HG02759 (cell line): ENCODE data around the gene BBOF1.
"Not testable (repeated sequence)": the region's sequence is repeated elsewhere in the genome, so short reads cannot be mapped to it uniquely, and the experiment has no call there.

ENCODE experiments used
- ATAC-seq: cut with Tn5 transposase; IDR thresholded peaks from one replicate; pipeline ENCODE4 v1.9.1; 2021; ENCODE audit warnings: mild to moderate bottlenecking, moderate library complexity; ENCODE audit not compliant: unreplicated experiment

The BBOF1 gene

GRCh38 chr14:74018586-74019407 is at the start of gene BBOF1, which contains the start of gene ENTPD5:
TSS of gene BBOF1 (plus strand) at chr14:74019349. CDS start at chr14:74019479, 130 bp downstream.
TSS of gene ENTPD5 (minus strand) at chr14:74019288. CDS start at chr14:73988102, 31,186 bp downstream.
- ATAC-seq: peak; percentile 95

- ATAC-seq: no peak
Measured at GRCh38 chr14:73973497-73973896, 45.7 kb upstream of the BBOF1 start.

GRCh38 chr14:73976125-73976524 is 43.0 kb upstream of the BBOF1 start:
- ATAC-seq: no peak

GRCh38 chr14:73977896-73978295 is 41.3 kb upstream of the BBOF1 start:
- no peak for ATAC-seq

- no peak for ATAC-seq
Measured at GRCh38 chr14:73988065-73988464, 31.1 kb upstream of the BBOF1 start.

- not testable (repeated sequence) for ATAC-seq
Measured at GRCh38 chr14:73988656-73989055, 30.5 kb upstream of the BBOF1 start.

GRCh38 chr14:73991092-73991491 is 28.1 kb upstream of the BBOF1 start:
- no peak for ATAC-seq

- not testable (repeated sequence) for ATAC-seq
Measured at GRCh38 chr14:73994926-73995325, 24.2 kb upstream of the BBOF1 start.

GRCh38 chr14:73995977-73996378 is 23.2 kb upstream of the BBOF1 start:
- no peak for ATAC-seq

- ATAC-seq: no peak
Measured at GRCh38 chr14:73996731-73997107, 22.4 kb upstream of the BBOF1 start.

- ATAC-seq: no peak
Measured at GRCh38 chr14:73997108-73997943, 21.8 kb upstream of the BBOF1 start.

GRCh38 chr14:73997944-73998447 is 21.2 kb upstream of the BBOF1 start:
- no peak for ATAC-seq

- ATAC-seq: no peak
Measured at GRCh38 chr14:73998726-73999125, 20.4 kb upstream of the BBOF1 start.

GRCh38 chr14:74005664-74006063 is 13.5 kb upstream of the BBOF1 start:
- ATAC-seq: not testable (repeated sequence)

GRCh38 chr14:74008843-74009499 is 10.2 kb upstream of the BBOF1 start:
- ATAC-seq: no peak

GRCh38 chr14:74014299-74014698 is 4.8 kb upstream of the BBOF1 start:
- ATAC-seq: no peak

- ATAC-seq: no peak
Measured at GRCh38 chr14:74015176-74015575, 4.0 kb upstream of the BBOF1 start.

GRCh38 chr14:74015963-74016362 is 3.2 kb upstream of the BBOF1 start:
- no peak for ATAC-seq

- no peak for ATAC-seq
Measured at GRCh38 chr14:74018174-74018585, 969 bp upstream of the BBOF1 start.

- ATAC-seq: no peak
Measured at GRCh38 chr14:74019408-74020137, 424 bp downstream of the BBOF1 start.
